22Rv1 (cell line): Measurements from ENCODE around the gene CXCL1.

ENCODE experiments used
- CTCF ChIP-seq: fragments of 450-650 bp; IDR thresholded peaks from 2 replicates; pipeline ENCODE4 v1.5.1; 2017; ENCODE audit warnings: mild to moderate bottlenecking
- ZFX ChIP-seq: fragments of 450-650 bp; IDR thresholded peaks from 2 replicates; pipeline ENCODE4 v1.6.1; 2017; ENCODE audit warnings: antibody characterized with exemption, borderline replicate concordance

GRCh38 chr4:73832651-73833237 is 36.4 kb upstream of the CXCL1 start:
- no peak for TF ChIP-seq CTCF
- no peak for TF ChIP-seq ZFX
